NCI-H526 (cell line): ENCODE measurements around the gene TSPAN3.

Source experiments
- DNase-seq, 2 experiments: peaks; one replicate each; lab custom pipeline; 2025; lab: John Stamatoyannopoulos, UW

TSPAN3 gene

GRCh38 chr15:77084436-77084835 lies 13.5 kb upstream of the TSPAN3 start:
- no peak for DNase-seq

GRCh38 chr15:77083381-77084160 lies 12.7 kb upstream of the TSPAN3 start:
- peak; percentile 93 to 98 for DNase-seq

- no peak for DNase-seq
Observed at GRCh38 chr15:77081971-77082370, 11.1 kb upstream of the TSPAN3 start.

DNA sequence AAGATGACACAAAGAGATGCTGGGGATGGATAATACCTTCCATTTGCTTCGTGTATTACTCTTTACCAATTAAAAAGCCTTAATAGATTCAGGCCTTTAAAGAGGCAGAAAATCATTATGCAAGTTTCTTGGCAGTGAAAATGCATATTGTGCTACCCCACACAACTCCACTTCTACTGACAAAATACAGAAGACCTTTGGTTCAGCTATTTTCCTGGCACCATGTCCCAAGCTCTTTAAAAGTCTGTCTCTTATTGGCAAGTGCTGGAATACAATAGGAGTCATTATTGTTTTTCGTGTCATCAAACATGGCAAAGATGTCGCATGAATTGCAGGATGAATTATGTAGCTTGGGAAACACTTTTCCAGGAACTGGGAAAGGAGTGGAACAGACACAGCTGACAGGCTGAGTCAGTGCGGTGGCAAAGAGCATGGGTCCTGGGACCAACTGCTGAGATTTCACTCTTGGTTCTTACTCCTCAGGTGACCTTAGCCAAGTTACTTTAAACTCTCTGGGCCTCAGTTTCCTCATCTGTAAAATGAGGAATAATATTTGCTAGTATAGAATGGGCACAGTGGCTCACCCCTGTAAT lies 5.5 kb upstream of the TSPAN3 start:
- no peak for DNase-seq

DNA sequence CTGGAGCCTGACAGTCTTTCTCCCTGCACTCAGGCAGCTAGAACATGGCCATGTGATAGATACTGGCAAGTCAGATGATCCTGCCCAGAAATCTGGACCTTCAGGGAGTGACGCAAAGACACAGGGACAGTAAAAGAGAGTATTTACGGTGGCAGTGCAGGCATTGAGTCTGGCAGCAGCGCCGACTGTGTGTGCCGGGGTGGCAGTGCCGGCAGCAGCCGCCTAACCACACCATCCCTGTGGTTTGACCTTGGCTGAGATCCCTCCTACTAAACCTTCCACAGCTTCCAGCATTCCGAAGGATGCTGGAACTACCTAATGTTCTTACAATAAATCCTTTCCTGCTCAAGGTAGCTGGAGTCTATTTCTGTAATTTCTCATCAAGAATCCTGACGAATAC lies 4.6 kb upstream of the TSPAN3 start:
- DNase-seq: no peak

- DNase-seq: no peak
Observed at GRCh38 chr15:77074350-77074749, 3.4 kb upstream of the TSPAN3 start.

DNA sequence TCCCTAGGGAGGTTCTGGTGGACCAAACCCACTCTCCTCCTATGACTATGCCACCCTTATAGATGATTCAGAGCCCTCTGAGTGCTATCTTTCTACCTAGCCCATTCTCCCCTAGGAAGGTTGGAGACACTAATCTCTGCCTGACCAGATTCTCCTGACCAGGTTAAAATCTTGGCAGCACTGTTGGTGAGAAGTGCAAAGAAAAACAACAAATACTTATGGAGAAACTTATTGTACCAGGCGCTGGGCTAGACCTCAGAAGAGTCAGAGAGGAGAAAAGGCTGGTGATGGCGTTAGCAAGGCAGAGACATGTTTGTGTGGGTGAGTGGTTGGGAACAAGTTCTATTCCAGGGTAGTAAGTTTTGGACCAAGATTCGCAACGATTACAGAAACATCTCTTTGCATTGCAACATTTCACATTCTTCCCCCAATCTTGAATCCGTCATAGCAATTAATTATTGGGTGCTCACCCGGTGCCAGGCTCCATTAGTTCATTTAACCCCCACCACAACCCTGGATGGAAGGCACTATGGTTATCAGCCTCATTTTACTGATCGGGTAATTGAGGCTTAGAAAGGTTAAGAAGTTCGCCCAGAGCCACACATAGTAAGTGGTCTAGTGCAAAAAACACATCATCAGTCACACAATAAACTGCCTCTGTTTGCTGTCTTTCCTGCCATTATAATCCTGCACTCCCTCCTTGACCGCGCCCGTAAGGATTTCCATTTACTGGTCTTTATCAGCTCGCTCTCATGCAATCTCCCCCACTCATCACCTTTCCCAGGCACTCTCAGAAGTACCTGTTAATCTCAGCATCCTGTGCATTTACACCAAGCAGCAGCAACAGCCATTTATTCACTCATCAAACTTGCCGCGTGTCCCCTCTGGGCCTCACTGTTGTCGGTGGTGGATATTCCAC lies 655 bp upstream of the TSPAN3 start:
- DNase-seq: no peak

- no peak for DNase-seq
Observed at GRCh38 chr15:77070180-77070494, 772 bp downstream of the TSPAN3 start.

DNA sequence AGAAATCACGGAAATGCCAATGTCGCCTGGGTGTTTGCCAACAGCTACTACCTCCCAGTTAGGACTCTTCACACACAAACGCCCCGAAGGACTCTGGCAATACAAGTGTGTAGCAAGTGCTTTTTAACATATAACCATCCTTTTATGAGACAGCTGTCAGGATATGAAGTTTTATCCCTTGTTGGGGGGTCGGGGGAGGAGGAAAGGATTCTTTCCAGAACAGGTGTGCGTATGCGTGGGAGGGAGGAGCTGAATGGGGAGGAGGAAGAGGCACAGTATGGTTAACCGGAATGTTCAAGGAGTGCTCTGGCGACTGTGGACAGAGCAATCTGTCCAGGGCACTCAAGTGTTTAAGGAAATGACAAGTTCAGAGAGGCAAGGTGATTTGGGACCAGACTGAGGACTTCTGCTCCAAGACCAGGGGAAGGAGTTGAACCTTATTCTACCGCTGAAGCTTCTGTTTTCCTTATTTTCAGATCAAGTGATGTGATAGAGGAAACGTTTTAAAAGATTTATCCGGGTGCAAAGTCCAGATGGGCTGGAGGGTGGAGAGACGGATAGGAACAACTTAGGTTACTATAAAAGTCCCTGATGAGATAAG lies 1.3 kb downstream of the TSPAN3 start:
- peak in 1 of 2 experiments; percentile 55 for DNase-seq

- no peak for DNase-seq
Observed at GRCh38 chr15:77068633-77069032, 2.3 kb downstream of the TSPAN3 start.

- DNase-seq: no peak
Observed at GRCh38 chr15:77067691-77068367, 3.1 kb downstream of the TSPAN3 start.

GRCh38 chr15:77066971-77067690 lies 3.8 kb downstream of the TSPAN3 start:
- peak; percentile 62 to 64 for DNase-seq

DNA sequence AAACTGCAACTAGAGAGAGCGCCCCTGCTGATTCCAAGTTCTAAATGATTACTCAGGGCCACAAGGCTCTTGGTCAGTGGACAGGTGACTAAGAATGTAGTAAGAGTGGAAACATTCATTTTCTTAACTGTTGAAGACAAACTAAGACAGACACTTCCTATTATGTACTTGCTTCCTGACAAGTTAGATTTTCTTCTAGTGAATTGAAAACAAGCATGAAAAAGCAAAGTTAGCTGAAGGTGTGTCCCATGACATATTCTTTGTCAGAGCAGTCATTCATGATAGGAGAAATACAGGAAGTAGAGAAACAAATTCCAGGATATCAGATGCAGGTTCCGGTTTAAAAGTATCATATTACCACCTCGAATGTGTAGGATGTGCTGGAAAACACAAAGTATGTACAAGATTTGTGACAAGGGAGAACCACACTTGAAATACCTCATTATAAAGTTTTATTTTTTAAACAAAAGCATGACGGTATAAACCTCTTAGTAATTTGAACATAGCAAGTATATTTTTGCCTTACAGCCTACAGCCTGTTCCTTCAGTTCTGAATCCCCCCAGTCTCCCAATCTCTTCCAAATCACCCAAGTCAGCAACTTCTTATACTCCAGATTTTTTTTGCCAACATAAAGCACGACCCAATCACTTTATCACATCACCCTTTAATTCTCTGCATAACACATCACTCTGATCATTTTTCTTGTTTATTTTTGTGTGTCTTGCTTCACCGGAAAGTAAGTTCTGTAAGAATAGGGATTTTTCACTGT lies 6.2 kb downstream of the TSPAN3 start:
- DNase-seq: peak in 1 of 2 experiments; percentile 2

- no peak for DNase-seq
Observed at GRCh38 chr15:77064063-77064462, 6.8 kb downstream of the TSPAN3 start.

DNA sequence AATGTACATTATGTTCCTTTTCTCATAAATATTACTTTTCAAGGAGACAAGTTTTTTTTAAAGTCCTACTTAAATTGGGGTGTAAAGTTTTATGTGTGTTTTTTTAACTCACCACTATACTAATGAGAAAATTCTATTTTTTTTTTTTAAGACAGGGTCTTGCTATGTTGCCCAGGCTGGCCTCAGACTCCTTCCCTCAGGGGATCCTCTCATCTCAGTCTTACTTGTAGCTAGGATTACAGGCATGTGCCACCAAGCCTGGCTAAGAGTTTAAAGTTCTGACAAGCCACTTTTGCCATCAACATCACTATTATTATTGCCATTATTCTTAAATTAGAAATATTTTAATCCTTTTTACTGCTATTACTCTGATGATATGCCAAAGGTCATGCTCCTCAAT lies 7.7 kb downstream of the TSPAN3 start:
- no peak for DNase-seq

- no peak for DNase-seq
Observed at GRCh38 chr15:77060546-77060945, 10.4 kb downstream of the TSPAN3 start.

- no peak for DNase-seq
Observed at GRCh38 chr15:77059786-77060361, 11.0 kb downstream of the TSPAN3 start.

DNA sequence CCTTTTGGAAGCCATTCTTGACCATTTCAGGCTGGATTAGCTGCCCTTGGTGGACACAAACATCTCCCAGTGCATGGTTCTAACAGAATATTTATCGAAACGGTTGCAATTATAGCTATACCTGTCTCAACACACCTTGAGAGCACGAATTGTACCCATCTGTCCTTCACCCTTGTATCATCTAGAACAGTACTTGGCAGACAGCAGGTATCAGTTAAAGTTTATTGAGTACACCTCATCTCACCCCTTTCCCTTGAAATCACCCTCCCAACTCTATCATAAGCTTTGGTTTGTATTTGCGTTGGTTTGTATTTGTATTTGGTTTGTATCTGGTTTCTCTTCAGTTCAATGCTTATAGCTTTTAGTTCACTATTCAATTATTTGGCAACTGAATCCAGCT lies 12.4 kb downstream of the TSPAN3 start:
- DNase-seq: no peak

- DNase-seq: no peak
Observed at GRCh38 chr15:77057685-77058084, 13.2 kb downstream of the TSPAN3 start.

DNA sequence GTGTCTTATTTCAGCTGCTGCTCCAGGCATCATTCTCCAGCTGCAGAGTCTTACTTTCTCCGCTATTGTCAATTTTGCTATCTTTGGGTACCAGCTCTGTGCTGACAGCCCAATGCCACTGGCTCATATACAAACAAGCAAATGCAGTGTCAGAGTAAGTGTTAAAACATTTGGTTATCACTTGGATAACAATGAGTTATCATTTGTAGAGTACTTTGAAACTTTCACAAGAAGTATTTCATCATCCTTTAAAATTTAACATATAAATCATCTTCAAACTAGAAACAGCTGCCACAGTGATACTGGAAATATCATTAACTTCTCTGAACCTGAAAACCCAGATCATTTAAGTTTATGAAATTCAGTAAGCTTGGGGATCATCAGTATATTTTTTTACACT lies 13.8 kb downstream of the TSPAN3 start:
- no peak for DNase-seq
